ENCODE measurements around the gene DGKD.

- no peak for TF ChIP-seq FOXM1 (IDR thresholded peaks at IDR 0.05; ENCODE audit: low read depth, low read length)
- no peak for TF ChIP-seq EZH2 (IDR thresholded peaks at IDR 0.05; ENCODE audit: borderline replicate concordance, control insufficient read depth, low read depth, low read length)
- no peak for TF ChIP-seq NRF1 (conservative IDR thresholded peaks at IDR 0.05; ENCODE audit: low read depth, low read length)
- no peak for TF ChIP-seq NFXL1 (IDR thresholded peaks at IDR 0.05; ENCODE audit: borderline replicate concordance)
Observed at GRCh38 chr2:233359823-233360222, 5.5 kb downstream of the DGKD start.
